HG03460 (cell line): ENCODE data around the gene ACTR1A.
"Not testable (repeated sequence)": the region's sequence is repeated elsewhere in the genome, so short reads cannot be mapped to it uniquely, and the experiment has no call there.

ENCODE experiments used
- ATAC-seq: cut with Tn5 transposase; IDR thresholded peaks from one replicate; pipeline ENCODE4 v1.9.1; 2021; ENCODE audit not compliant: unreplicated experiment

ACTR1A gene

DNA sequence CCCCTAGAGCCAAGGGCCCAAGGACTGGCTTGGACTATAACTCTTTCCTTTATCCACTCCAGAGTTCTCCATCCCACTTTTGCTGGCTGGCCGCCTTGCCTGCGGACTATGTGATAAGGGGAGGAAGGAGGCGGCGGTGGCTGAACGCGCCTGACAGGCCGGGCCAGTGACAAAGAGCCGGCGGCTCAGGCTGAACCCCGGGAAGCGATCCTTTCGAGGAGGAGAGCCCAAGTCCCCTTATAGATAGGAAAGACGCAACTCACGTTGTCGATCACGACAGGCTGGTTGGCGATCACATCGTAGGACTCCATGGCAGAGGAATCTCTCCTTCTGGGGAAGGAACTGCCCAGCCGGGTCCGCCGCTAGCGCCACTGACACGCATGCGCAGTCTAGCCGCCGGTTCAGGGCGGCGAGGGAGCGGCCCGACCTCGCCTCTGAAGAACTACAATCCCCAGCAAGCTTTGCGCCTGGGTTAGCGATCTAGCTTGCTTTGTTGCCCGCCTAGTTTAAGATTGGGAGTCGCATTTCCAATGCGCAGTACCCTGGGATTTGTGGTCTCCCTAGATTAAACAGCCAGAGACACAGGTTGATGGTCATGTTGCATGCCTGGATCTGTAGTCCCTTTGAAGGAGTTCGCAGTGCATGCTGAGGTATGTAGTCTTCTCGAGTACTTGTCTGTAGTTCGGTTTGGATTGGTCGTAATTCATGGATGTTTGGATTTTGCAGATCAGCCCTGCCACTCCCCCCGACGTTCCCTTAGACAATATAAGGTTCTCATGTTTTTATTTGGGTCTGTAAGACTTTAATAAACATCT, at the start of gene ACTR1A:
Gene ACTR1A, minus strand, starts transcription at position 376 of the 815 bp plus-strand sequence. Its CDS starts 65 bp downstream, at position 311.
- peak; percentile 41 for ATAC-seq

DNA sequence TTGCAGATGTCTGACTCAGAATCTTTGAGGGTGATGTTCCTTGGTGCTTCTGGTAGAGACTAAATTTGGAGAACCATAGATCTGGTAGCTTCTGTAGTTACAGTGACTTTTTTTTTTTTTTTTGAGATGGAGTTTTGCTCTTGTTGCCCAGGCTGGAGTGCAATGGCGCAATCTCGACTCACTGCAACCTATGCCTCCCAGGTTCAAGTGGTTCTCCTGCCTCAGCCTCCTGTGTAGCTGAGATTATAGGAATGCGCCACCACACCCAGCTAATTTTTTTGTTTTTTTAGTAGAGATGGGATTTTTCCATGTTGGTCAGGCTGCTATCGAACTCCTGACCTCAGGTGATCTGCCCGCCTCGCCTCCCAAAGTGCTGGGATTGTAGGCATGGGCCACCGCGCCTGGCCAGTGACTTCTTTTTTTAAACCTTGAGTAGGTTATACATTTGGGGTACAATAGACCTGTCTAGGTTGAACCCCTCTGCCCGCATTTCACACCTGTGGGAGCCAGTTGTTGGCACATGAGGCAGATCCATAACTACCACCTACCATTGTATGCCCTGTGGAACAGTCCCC, 48.2 kb upstream of the ACTR1A start:
- no peak for ATAC-seq

DNA sequence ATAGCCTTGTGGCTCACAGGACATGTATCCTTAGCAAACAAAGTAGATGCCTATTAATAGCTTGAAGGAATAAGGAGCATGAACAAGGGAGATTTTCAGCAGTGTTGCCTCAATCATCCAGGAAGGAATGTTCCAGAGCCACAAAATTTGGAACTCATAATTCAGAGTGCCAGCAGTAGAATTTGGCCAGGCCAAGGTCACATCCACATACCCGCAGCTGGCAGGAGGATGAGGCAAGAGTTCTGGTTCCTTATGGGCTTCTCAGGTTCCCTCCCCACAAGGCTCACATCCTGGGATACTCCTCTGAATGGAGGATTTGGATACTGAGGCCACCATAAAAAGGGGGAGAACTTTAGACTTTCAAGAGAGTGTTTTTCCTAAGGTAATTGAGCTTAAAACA, 47.0 kb upstream of the ACTR1A start:
- ATAC-seq: no peak

DNA sequence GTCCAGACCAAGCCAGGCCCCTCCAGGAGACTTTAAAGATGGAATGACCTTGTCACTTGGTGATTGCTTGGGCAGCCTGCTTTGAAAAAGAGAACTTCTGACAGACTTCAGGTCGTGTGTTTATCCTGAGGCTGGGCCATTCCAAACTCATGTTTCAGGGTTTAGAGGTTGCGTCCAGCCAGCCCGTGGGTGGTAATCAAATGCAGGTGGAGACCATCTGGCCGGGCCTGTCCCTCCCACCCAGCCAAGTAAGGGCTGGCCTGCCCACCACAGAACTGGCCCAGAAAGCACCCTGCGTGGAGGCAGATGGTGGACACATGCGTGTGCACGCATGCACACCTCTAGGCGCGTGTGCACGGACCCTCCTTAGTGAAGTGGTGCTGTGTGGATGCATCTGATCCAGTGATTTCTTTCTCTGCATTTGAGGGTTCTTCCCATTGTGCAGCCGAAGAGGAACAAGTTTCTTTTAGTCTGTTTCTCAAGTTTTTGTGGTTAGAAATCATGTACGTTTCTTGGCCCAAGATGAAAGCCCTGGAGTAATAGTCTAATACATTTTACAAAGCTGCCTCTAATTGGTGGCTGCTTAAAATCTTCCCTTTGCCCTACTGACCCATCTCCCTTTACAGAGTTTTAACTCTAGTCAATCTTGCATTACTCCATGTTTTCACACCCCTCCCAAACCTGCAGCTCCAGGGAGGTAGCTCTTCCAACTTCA, 44.3 kb upstream of the ACTR1A start:
- no peak for ATAC-seq

DNA sequence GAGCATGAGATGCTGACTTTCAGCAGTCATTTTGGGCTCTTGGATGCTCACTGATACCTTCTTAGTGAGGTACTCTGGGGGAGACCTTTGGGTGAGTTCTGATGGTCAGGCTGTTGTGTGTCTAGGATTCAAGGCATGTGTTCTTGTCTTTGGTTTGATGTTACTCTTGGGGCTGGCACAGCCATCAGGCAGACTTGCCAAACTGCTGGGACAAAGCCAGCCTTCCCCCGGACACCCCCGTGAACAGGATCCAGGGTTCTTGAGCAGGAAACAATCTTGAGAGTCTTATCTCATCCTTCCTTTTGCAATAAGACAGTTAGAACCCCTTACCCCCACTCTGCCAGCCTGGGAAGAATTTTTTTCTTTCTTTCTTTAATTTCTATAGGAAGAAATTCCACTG, 43.5 kb upstream of the ACTR1A start:
- no peak for ATAC-seq

DNA sequence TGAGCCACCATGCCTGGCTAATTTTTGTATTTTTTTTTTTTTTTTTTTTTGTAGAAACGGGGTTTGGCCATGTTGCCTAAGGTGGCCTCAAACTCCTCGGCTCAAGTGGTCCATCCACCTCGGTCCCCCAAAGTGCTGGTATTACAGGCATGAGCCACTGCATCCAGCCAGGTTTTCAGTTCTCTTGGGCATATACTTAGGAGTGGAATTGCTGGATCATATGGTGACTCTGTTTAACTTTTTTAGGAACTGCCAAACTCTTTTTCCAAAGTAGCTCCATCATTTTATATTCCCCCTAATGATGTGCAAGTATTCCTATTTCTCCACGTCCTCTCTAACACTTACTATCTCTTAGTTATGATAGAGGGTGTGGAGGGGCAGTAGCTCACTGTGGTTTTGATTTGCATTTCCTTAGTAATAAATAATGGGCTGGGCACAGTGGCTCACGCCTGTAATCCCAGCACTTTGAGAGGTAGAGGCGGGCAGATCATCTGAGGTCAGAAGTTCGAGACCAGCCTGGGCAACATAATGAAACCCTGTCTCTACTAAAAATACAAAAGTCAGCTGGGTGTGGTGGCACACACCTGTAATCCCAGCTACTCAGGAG, 42.9 kb upstream of the ACTR1A start:
- ATAC-seq: no peak

DNA sequence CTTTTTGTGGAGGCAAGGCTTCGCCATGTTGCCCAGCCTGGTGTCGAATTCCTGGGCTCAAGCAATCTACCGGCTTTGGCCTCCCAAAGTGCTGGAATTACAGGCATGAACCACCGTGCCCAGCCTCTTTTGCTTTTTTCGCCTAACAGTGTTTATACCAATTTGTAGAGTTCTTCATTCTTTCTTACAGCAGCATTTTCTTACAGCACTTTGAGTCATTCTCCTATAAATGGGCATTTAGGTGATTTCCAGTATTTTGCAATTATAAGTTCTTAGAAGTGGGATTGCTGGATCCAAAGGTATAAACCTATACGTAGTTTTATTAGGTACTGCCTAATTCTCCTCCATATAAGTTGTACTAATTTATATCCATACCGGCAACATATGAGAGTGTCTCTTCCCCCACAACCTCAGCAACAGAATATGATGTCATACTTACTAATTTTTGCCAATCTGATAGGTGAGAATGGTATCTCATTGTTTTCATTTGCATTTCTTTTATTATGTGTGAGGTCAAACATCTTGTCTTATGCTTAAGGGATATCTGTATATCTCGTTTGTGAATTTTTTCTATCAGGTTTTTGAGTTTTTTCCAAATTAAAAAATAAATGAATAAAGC, 40.4 kb upstream of the ACTR1A start:
- ATAC-seq: no peak

DNA sequence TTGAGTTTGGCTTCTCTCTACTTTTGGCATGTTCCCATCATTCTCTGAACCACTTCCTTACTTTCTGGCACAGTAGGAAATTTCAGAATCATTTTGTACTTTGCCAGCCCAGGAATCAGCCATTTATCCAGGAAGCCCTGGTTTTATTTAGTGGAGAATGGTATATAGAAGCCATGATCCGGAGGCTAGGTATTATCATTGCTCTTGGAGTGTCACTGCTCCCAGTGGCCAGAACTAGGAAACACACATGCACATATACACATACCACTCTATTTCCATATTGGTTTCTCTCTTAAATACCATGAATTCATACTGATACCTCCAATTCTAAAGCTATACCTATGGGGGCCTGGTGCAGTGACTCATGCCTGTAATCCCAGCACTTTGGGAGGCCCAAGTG, 37.5 kb upstream of the ACTR1A start:
- ATAC-seq: peak; percentile 67

DNA sequence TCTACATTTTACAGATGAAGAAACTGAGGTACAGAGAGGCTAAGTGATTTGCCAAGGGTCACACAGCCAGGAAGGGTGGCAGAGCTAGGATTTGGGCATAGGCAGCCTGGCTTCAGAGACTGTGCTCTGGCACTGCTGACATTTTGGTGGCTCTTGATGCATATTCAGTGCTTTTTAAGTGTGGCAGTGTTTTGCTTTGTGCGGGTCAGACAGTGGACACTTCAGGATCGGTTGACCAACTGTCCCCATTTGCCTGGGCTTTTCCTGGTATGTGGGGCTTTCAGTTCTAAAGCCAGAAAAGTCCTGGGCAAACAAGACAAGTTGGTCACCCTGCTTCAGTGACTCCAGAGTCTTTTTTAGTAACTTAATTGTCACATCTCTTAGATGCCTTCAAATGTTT, 36.3 kb upstream of the ACTR1A start:
- ATAC-seq: no peak

DNA sequence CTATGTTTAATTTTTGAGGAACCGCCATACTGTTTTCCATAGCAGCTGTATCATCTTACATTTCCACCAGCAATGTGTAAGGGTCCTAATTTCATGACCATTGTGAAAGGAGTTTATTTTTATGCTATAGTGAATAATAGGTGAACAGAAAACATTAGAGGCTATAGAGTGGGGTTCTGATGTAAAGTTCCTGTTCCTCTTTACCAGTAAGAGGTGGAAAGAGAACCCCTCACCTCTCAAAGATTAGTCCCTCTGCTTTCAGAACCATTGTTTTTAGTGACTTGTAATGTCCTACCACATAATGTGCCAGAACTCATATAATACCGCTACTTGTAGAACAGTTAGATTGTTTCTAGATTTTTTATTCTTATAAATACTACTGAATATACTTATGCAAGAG, 35.4 kb upstream of the ACTR1A start:
- ATAC-seq: no peak

DNA sequence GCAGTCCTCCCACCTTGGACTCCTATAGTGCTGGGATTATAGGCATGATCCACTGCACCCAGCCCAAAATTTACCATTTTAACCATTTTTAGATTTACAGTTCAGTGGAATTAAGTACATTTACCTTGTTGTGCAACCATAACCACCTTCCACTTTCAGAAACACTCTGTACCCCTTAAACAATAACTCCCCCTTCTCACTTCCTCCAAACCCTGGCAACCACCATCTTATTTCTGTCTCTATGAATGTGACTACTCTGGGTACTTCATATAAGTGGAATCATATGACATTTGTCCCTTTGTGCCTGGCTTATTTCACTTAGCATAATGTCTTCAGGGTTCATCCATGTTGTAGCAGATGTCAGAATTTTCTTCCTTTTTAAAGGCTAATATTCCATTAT, 34.9 kb upstream of the ACTR1A start:
- no peak for ATAC-seq

DNA sequence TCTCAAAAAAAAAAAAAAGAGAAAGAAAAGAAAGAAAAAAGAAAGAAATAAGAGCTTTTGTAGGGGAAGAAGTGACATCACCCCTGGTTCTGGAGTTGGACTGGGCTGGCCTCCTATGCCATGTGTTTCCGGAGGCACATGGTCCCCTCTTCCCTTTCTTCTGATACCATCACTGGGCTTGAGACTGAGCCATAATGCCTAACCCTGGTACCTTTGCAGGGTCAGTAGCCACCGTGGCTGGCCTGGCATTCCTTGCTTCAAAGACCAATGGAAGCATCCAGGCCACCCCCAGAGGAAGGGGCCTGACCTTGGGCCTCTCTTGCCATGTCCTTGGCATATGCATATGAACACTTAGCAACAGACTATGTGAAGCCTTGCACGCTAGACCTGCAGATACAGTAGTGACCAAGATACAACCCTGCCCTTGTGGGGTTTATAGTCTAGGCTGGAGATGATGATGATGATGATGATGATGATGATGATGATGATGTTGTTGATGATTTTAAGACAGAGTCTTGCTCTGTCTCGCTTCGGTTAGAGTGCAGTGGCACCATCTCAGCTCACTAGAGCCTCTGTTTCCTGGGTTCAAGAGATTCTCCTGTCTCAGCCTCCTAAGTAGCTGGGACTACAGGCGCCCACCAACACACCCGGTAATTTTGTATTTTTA, 33.1 kb upstream of the ACTR1A start:
- ATAC-seq: no peak

DNA sequence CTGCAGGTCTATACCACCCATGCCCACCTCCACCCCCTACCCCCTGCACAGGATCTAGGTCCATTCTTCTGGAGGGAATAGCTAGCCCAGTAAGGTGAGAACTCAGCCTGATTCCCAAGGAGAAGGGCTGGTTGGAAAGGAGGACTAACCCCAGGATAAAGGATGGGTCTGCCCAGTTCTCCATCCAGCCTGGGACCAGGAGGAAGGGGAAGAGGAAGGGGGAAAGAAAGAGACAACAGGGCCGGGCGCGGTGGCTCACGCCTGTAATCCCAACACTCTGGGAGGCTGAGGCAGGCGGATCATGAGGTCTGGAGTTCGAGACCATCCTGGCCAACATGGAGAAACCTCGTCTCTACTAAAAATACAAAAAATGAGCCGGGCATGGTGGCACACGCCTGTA, 32.5 kb upstream of the ACTR1A start:
- not testable (repeated sequence) for ATAC-seq

DNA sequence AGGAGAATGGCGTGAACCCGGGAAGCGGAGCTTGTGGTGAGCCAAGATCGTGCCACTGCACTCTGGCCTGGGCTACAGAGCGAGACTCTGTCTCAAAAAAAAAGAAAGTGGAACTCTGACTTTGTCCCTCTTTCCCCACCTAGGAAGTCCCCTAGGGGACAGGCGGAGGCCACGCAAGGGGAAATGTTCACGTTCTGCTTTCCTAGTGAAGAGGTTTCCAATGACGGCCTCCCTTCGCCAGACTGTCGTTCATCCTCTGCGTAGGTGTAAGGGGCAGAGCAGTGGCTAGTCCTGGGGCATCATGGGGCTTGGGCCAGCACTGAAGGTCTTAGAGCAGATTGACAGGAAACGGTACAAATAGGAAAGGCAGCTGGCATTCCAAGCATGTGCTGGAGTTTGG, 31.8 kb upstream of the ACTR1A start:
- ATAC-seq: no peak

DNA sequence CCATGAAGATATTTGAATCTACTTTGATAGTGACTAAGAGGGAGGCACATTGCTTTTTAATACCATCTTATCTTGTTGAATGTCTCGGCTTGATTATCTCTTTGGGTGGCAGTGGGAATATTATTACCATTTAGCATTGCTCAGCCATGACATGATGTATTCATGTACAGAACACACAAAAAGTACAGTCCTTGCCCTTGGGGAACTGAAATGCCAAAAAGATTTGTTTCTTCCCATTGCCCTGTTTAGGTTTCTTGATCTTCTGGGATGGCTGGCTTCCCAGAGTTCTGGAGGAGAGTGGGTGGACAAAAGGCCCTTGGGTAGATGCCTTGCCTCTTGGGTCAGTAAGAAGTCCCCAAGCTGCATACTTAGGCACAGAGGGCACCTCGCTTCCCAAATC, 25.0 kb upstream of the ACTR1A start:
- ATAC-seq: no peak

DNA sequence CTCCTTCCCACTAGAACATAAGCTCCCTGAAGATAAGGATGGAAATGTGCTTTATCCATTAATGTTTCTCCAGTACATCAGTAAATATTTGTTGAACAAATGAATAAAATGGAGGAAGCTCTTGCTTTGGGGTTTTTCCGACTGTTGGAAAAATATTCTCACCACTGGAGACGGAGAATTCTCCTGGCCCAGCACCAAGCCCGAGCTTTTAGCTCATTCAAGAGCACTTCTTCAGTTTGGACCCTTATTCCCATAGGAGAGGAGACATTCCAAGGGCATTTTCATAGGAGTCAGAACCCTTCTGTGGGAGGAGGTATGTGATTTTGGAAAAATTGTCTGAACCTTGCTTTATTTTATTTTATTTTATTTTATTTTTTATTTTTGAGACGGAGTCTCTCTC, 22.2 kb upstream of the ACTR1A start:
- no peak for ATAC-seq

DNA sequence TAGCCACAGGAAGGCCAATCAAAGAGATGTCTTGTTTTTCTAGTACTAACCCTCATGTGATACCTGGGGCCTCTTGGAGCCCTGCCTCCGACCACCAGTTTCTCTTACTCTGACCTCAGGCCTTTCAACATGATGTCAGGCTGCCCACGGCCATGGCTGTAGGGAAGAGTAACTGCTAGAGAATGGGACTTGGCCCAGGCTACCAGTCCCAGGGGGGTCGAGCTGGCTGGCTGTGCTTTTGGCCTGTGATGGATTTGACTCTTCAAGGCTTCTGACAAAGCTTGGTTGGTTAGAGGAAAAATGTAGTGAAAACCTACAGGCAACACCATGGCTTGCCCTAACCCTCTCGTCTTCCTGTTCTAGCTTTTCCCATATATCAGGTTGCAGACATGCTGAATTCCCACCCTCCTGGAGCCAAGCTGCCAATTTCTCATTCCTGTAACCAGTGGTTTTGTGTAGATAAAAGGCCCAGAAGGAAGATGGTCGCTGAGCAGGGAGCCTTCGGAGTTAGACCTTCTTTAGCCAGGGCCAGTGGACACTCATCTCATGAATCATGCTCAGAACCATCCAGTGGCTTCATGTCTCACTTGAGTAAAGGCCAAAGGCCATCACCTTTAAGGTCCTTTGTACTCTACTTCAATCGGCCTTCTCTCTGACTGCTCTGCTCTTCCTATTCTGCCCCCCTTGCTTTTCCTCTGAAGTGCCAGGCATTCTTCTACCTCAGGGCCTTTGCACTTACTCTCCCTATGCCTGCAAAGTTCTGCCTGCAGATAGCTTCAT, 20.9 kb upstream of the ACTR1A start:
- ATAC-seq: no peak

DNA sequence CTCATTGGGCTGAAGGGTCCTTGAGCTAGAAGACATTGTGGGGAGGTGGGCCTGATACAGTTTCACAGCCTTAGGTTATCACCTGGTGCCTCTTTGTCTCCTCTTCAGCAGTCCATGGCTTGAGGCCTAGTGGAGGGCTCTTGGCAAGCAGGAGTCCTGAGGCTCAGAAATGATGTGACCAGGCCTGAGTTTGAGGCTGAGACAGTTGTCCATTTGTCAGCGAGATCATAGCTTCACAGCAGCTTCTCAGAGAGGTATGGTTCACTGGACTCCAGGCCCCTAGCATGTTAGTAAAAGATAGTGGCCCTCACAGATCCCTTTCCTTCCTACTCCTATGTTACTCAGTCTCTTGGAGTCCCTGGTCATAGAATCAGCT, 20.4 kb upstream of the ACTR1A start:
- ATAC-seq: no peak

DNA sequence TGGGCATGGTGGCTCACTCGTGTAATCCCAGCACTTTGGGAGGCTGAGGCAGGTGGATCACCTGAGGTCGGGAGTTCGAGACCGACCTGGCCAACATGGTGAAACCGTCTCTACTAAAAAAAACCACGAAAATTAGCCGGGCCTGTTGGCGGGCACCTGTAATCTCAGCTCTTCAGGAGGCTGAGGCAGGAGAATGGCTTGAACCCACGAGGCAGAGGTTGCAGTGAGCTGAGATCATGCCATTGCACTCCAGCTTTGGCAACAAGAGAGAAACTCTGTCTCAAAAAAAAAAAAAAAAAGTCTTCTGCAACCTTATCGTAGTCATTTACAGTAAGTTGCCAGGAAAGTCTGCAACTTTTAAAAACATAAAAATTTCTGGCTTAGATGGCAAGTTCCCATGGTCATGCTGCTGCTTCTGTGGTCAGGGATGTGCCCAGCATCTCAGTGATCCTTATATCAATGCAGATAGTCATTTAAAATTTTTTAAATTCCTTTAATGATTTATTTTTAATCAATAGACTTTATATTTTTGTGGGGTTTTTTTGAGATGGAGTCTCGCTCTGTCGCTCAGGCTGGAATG, 16.8 kb upstream of the ACTR1A start:
- no peak for ATAC-seq

DNA sequence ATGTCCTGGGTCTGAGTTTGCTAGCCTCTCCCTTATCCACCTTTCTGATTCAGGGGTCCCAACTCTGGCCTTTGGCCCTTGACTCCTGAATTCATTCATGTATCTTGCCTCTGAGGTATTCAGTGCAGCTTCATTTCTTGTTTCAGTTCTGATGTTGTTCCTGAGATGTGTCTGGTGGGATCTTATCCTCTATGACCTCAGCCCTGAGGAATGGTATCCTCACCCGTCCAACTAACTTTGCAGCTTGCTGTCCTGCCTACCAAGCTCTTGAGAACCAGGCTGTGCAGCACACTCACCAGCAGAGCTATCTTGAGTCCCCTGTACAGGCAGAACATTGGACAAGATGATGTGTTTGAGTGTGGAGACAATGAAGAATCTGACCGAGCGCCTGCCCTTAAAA, 15.0 kb upstream of the ACTR1A start:
- no peak for ATAC-seq
